Measurements from ENCODE around the gene YBX2.

GRCh38 chr17:7325031-7325528, 30.6 kb upstream of the YBX2 start:
- no peak for TF ChIP-seq EZH2 (IDR thresholded peaks at IDR 0.05; ENCODE audit: insufficient read depth, poor library complexity, severe bottlenecking)
- TF ChIP-seq EZH2phosphoT487 (IDR thresholded peaks at IDR 0.05; ENCODE audit: insufficient read depth, low read depth) = no peak
